T-cell (primary cell): ENCODE results near the gene SRCIN1. TPM values are rescaled to one million over a fixed set of nuclear protein-coding genes. Genes with fewer than 3 reads are reported as not detected.
"Not testable (repeated sequence)": the region's sequence is repeated elsewhere in the genome, so short reads cannot be mapped to it uniquely, and the experiment has no call there.

ENCODE experiments used
- ATAC-seq, 4 experiments: fragments of 200-7000 bp in 3 of 4; fragments of 150-1000 bp in 1 of 4; cut with Tn5 transposase; replicated peaks in 1 of 4; 1 replicate in 3 of 4; 2 replicates in 1 of 4; pipeline ENCODE4 v1.10.0; 2021; ENCODE audit warnings: moderate library complexity in 3 of 4, mild to moderate bottlenecking in 2 of 4, moderate number of reproducible peaks in 1 of 4
- CTCF ChIA-PET, 2 donors: fragments of 300-600 bp; sonication (Branson Sonifier 250); formaldehyde crosslinking; loops; one replicate each; lab custom pipeline; 2022; ENCODE audit warnings: antibody characterized with exemption in 2 of 2; lab: Charles Lee
- POLR2A ChIA-PET, 2 donors: fragments of 300-600 bp; sonication (Branson Sonifier 250); formaldehyde crosslinking; loops; one replicate each; lab custom pipeline; 2022; ENCODE audit warnings: antibody characterized with exemption in 2 of 2; lab: Charles Lee
- DNase-seq, 35 experiments: peaks; one replicate each; pipeline versions ENCODE4 v3.0.0 to v3.0.0-alpha.2; 2013 to 2023
- H3K27ac ChIP-seq: one replicate; pipeline ENCODE4 v1.5.1; 2013; ENCODE audit warnings: low read length
- H3K27me3 ChIP-seq, 2 experiments: replicated peaks in 1 of 2; 1 replicate in 1 of 2; 2 replicates in 1 of 2; pipeline versions ENCODE4 v1.6.1 to v1.7.0; 2013; ENCODE audit warnings: low read length in 1 of 2, mixed read lengths in 1 of 2; ENCODE audit not compliant: control insufficient read depth in 2 of 2, insufficient read depth in 2 of 2; ENCODE audit errors: extremely low read depth in 1 of 2
- H3K36me3 ChIP-seq, 2 donors: 1 replicate in 1 of 2; 2 replicates in 1 of 2; pipeline versions ENCODE4 v1.6.1 to v1.7.0; 2013; ENCODE audit warnings: low read length in 1 of 2; ENCODE audit not compliant: control insufficient read depth in 2 of 2, insufficient read depth in 1 of 2; ENCODE audit errors: extremely low read depth in 1 of 2
- H3K4me1 ChIP-seq, 2 experiments: 1 replicate in 1 of 2; 2 replicates in 1 of 2; pipeline versions ENCODE4 v1.6.1 to v1.7.0; 2013; ENCODE audit warnings: low read length in 2 of 2, mixed read lengths in 1 of 2; ENCODE audit not compliant: insufficient read depth in 2 of 2, control insufficient read depth in 1 of 2; ENCODE audit errors: extremely low read depth in 1 of 2
- H3K4me3 ChIP-seq, 2 donors: 1 replicate in 1 of 2; 2 replicates in 1 of 2; pipeline versions ENCODE4 v1.5.1 to v1.7.0; 2013; ENCODE audit warnings: mild to moderate bottlenecking in 2 of 2, low read length in 1 of 2, moderate library complexity in 1 of 2; ENCODE audit not compliant: control insufficient read depth in 1 of 2; ENCODE audit errors: extremely low read depth in 1 of 2
- H3K9me3 ChIP-seq: 2 replicates; pipeline ENCODE4 v1.7.0; 2013
- H3K27ac Mint-ChIP-seq, 2 donors: one replicate each; pipeline ENCODE4 v1.8.0; 2020 to 2021; ENCODE audit warnings: mild to moderate bottlenecking in 2 of 2, mixed read lengths in 2 of 2
- H3K27me3 Mint-ChIP-seq, 2 donors: one replicate each; pipeline ENCODE4 v1.8.0; 2021 to 2022; ENCODE audit warnings: mixed read lengths in 2 of 2
- H3K36me3 Mint-ChIP-seq: one replicate; pipeline ENCODE4 v1.8.0; 2021; ENCODE audit warnings: mixed read lengths
- H3K4me1 Mint-ChIP-seq, 3 donors: one replicate each; pipeline ENCODE4 v1.8.0; 2020 to 2022; ENCODE audit warnings: mixed read lengths in 3 of 3, mild to moderate bottlenecking in 1 of 3
- H3K4me3 Mint-ChIP-seq, 3 donors: one replicate each; pipeline ENCODE4 v1.8.0; 2020 to 2022; ENCODE audit warnings: mild to moderate bottlenecking in 3 of 3, mixed read lengths in 3 of 3, moderate library complexity in 3 of 3
- H3K9me3 Mint-ChIP-seq, 3 donors: one replicate each; pipeline ENCODE4 v1.8.0; 2020 to 2022; ENCODE audit warnings: mixed read lengths in 3 of 3
- WGBS: methylation state at CpG from one replicate; pipeline ENCODE4 v1.1.5; 2013; ENCODE audit warnings: missing lambda C conversion rate; ENCODE audit not compliant: insufficient coverage; 5-methylcytosine and 5-hydroxymethylcytosine counted together
- total RNA-seq, 35 experiments: library from RNA in 6 of 35; stranded (reverse) in 6 of 35; fragments of 120-200 nt in 1 of 35; gene quantifications; one replicate each; pipeline versions ENCODE4 v1.2.1 to v1.2.4 and lab custom pipeline; 2013 to 2026

SRCIN1 gene
- total RNA-seq, 5 donors from 2014 or later (not counting 1 experiment from before 2014, with no cell fraction given) = 0.13 to 0.85 (median 0.28) TPM; not detected in 1

GRCh38 chr17:38526526-38526925 is 79.2 kb downstream of the SRCIN1 start:
- H3K9me3 Mint-ChIP-seq, H3K4me1 ChIP-seq, H3K4me1 Mint-ChIP-seq, H3K9me3 ChIP-seq, H3K36me3 ChIP-seq, ATAC-seq, H3K4me3 ChIP-seq, DNase-seq, H3K27ac Mint-ChIP-seq, CTCF ChIA-PET, H3K27ac ChIP-seq, H3K4me3 Mint-ChIP-seq, H3K36me3 Mint-ChIP-seq, POLR2A ChIA-PET: not testable (repeated sequence)
- 43% methylated on average over 2 of the region's 8 CpGs for WGBS
- peaks cover 19 to 29% of the 10 kb centered on the region in 2 donors for H3K27me3 Mint-ChIP-seq
- peaks cover 0 to 20% of the 10 kb centered on the region in 2 experiments for H3K27me3 ChIP-seq

- no peak overlapping the region for H3K4me3 Mint-ChIP-seq
- H3K36me3 Mint-ChIP-seq = no peaks in the 10 kb centered on the region
- peaks cover 38 to 39% of the 10 kb centered on the region in 2 donors for H3K27me3 Mint-ChIP-seq
- peaks cover 5 to 19% (median 6%) of the 10 kb centered on the region in 3 donors for H3K4me1 Mint-ChIP-seq
- H3K36me3 ChIP-seq = no peaks in the 10 kb centered on the region
- no peaks in the 10 kb centered on the region for H3K9me3 Mint-ChIP-seq
- ChIA-PET POLR2A (no interaction called here), CTCF (interaction anchor here in 1 of 2 donors (1.1 kb wide), 1 partner anchor 47 kb away, joined by 3 read pairs; no protein-coding TSS in a partner anchor)
- H3K27ac ChIP-seq = no peak overlapping the region
- H3K27ac Mint-ChIP-seq = no peak overlapping the region
- 82% methylated on average over 9 of the region's 13 CpGs for WGBS
- DNase-seq = no peak
- no peak overlapping the region for H3K4me3 ChIP-seq
- ATAC-seq = no peak
- peaks cover 0 to 59% of the 10 kb centered on the region in 2 experiments for H3K27me3 ChIP-seq
- H3K9me3 ChIP-seq = no peaks in the 10 kb centered on the region
- H3K4me1 ChIP-seq = peaks cover 5 to 9% of the 10 kb centered on the region in 2 experiments
Measured at GRCh38 chr17:38512473-38513058, 93.2 kb downstream of the SRCIN1 start.

GRCh38 chr17:38511150-38512108 is 94.3 kb downstream of the SRCIN1 start:
- H3K27ac Mint-ChIP-seq = peak overlapping the region in 1 of 2 donors; percentile 66
- no peak overlapping the region for H3K27ac ChIP-seq

GRCh38 chr17:38510421-38511149 is 95.2 kb downstream of the SRCIN1 start:
- H3K9me3 Mint-ChIP-seq = no peaks in the 10 kb centered on the region
- H3K4me1 Mint-ChIP-seq = peaks cover 5 to 19% (median 6%) of the 10 kb centered on the region in 3 donors
- Histone ChIP-seq H3K9me3 (no peaks in the 10 kb centered on the region), H3K27ac (no peak overlapping the region), H3K4me1 (peaks cover 5 to 9% of the 10 kb centered on the region in 2 experiments), H3K27me3 (peaks cover 0 to 60% of the 10 kb centered on the region in 2 experiments), H3K36me3 (no peaks in the 10 kb centered on the region), H3K4me3 (peak overlapping the region in 1 of 2 donors; percentile 30)
- H3K27ac Mint-ChIP-seq = peak overlapping the region in 1 of 2 donors; percentile 66
- H3K4me3 Mint-ChIP-seq = peak overlapping the region; percentile 43 to 56 (median 44)
- peaks cover 39 to 40% of the 10 kb centered on the region in 2 donors for H3K27me3 Mint-ChIP-seq
- CTCF ChIA-PET = no interaction called here
- POLR2A ChIA-PET = no interaction called here
- no peaks in the 10 kb centered on the region for H3K36me3 Mint-ChIP-seq
- ATAC-seq = peak in 3 of 4 experiments; percentile 26 to 34 (median 28)
- no peak for DNase-seq
- WGBS = 17% methylated on average over 73 of the region's 86 CpGs

More at GRCh38 chr17:38511150-38512108, 94.3 kb downstream of the SRCIN1 start:
- Histone ChIP-seq H3K36me3 (no peaks in the 10 kb centered on the region), H3K4me3 (peak overlapping the region in 1 of 2 donors; percentile 23), H3K27me3 (peaks cover 0 to 57% of the 10 kb centered on the region in 2 experiments), H3K9me3 (no peaks in the 10 kb centered on the region), H3K4me1 (peaks cover 5 to 9% of the 10 kb centered on the region in 2 experiments)
- ChIA-PET POLR2A (no interaction called here), CTCF (no interaction called here)
- no peak for DNase-seq
- no peaks in the 10 kb centered on the region for H3K36me3 Mint-ChIP-seq
- H3K4me3 Mint-ChIP-seq = peak overlapping the region; percentile 43 to 56 (median 44)
- H3K9me3 Mint-ChIP-seq = no peaks in the 10 kb centered on the region
- H3K27me3 Mint-ChIP-seq = peaks cover 39 to 40% of the 10 kb centered on the region in 2 donors
- no peak for ATAC-seq
- H3K4me1 Mint-ChIP-seq = peaks cover 5 to 19% (median 6%) of the 10 kb centered on the region in 3 donors
- 80% methylated on average over 3 of the region's 15 CpGs for whole genome bisulfite sequencing

GRCh38 chr17:38509772-38510420 is 95.9 kb downstream of the SRCIN1 start:
- no peak for DNase-seq
- ATAC-seq = peak; percentile 17 to 50 (median 22)
- peaks cover 0 to 60% of the 10 kb centered on the region in 2 experiments for H3K27me3 ChIP-seq
- no peaks in the 10 kb centered on the region for H3K9me3 ChIP-seq
- H3K36me3 ChIP-seq = no peaks in the 10 kb centered on the region
- peaks cover 39 to 40% of the 10 kb centered on the region in 2 donors for H3K27me3 Mint-ChIP-seq
- H3K4me1 Mint-ChIP-seq = peaks cover 5 to 19% (median 6%) of the 10 kb centered on the region in 3 donors
- H3K4me3 Mint-ChIP-seq = peak overlapping the region; percentile 75 to 83 (median 78)
- no peaks in the 10 kb centered on the region for H3K36me3 Mint-ChIP-seq
- peaks cover 5 to 9% of the 10 kb centered on the region in 2 experiments for H3K4me1 ChIP-seq
- no peak overlapping the region for H3K27ac Mint-ChIP-seq
- H3K27ac ChIP-seq = no peak overlapping the region
- POLR2A ChIA-PET = no interaction called here
- H3K9me3 Mint-ChIP-seq = no peaks in the 10 kb centered on the region
- CTCF ChIA-PET = interaction anchor here (0.5 to 0.7 kb wide), 3 partner anchors 48 to 195 kb away, joined by 3 read pairs; no protein-coding TSS in a partner anchor
- H3K4me3 ChIP-seq = peak overlapping the region; percentile 21 to 42
- whole genome bisulfite sequencing = 9% methylated on average over 80 of the region's 80 CpGs
